Activated T-cell treated with anti-CD3 and anti-CD28 coated beads for 48 hours (primary cell): ENCODE measurements around the gene MSI2.

Source experiments
- DNase-seq: peaks from one replicate; pipeline ENCODE4 v3.0.0-alpha.2; 2020; ENCODE audit warnings: low read depth

Gene MSI2

GRCh38 chr17:57271821-57272220, 15.5 kb downstream of the MSI2 start:
- no peak for DNase-seq

GRCh38 chr17:57273490-57273889, 17.2 kb downstream of the MSI2 start:
- no peak for DNase-seq

DNA sequence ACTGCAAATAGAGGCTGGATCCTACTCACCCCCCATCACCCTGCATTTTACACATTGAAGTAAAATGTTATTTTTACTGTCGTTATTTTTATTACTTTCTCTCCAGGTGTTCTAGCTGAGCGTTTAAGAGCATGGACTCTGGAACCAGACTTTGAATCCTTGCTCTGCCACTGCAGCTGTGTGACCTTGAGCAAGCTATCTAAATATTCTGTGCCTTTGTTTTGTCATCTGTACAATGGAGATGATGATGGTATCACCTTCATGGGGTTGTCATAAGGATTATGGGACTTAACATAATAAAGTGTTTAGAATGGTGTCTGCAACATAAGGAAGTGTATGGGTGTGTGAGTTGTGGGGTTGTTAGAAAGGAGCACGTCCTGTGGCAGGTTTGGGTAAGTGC, 17.8 kb downstream of the MSI2 start:
- no peak for DNase-seq

DNA sequence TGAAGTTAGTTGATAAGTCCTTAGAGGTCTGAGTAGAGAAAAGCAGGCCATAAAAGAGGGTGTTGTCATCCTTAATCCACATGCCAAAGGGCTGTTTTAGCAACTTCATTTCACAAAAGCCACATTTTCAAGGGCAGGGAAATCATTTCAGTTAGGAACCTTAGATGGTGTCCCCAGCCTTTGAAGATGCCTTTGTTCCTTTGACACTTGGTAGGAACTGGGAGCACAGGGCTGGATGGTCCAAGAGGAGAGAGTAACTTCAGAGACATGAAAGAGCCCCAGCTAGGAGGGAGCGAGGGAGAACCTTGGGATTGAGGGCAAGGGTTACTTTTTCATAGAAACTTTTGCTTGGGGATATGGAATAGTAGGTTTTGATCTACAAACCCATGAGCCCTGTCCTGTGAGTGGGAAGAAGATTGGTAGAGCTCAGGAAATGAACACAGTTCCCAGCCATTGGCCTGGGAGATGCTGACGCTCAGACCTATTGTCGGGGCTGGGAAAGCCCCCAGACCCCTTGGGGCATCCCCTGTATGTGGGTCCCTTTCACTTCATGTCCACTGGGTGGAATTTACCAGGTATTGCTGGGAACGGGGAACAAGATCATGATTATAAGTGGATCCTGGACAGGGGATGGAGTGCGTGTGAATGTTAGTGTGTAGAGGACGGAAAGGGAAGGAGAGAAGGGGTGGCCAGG, 18.9 kb downstream of the MSI2 start:
- no peak for DNase-seq

DNA sequence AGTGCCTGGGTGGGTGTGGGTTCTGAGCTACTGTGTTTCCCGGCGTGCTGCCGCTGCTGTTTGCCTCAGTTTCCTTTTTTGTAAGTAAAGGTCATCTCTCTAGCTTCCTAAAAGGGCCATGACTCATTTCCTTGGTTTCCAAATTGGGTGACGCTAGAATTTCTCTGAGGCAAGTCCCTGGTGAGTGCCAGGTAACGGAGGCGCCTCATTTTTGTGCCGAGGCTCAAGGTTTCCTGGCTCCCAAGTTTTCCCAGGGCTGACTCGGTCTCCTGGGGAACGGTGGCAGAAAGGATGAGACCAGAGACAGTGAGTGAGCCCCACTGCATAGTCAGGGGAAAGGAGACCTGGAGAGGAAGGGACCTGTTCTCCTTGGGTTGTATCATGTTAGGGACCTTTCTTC, 20.3 kb downstream of the MSI2 start:
- no peak for DNase-seq

- no peak for DNase-seq
Measured at GRCh38 chr17:57277923-57278604, 21.7 kb downstream of the MSI2 start.

- no peak for DNase-seq
Measured at GRCh38 chr17:57278740-57279387, 22.5 kb downstream of the MSI2 start.

DNA sequence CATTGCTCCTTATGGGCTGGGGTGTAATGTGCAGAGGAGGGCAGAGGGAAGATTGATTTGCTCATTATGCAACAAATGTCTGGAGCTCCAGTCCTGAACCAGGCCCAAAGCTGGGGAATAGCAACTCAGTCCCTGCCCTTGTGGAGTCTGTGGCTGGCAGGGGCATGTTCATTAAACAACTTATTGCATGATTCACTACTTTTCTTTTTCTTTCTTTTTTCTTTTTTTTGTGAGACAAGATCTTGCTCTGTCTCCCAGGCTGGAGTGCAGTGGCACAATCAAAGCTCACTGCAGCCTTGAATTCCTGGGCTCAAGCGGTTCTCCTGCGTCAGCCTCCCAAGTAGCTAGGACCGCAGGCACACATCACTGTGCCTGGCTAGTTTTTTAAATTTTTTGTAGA, 23.1 kb downstream of the MSI2 start:
- DNase-seq: no peak

GRCh38 chr17:57281887-57282286, 25.6 kb downstream of the MSI2 start:
- DNase-seq: no peak

DNA sequence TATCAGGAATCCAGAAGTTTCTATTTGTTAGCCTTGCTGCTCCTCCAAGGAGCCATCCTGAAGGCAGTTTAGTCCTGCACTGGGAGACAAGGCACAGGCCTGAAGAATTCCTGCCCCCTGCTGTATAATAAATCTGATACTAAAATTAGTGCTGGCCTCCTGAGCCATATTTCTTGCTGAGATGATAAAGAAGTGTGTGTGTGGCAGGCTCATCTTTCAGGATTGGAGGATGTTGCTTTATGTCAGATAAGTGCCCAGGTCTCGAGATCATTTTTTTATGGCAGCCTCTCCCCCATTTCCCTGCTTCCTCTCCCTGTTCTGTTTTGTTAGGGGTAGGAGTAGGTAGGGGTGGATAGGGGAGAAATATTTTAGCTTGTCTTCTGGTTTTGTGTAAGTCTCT, 26.0 kb downstream of the MSI2 start:
- DNase-seq: no peak

- no peak for DNase-seq
Measured at GRCh38 chr17:57283203-57283971, 27.1 kb downstream of the MSI2 start.

- no peak for DNase-seq
Measured at GRCh38 chr17:57284583-57284982, 28.3 kb downstream of the MSI2 start.

- peak; percentile 31 for DNase-seq
Measured at GRCh38 chr17:57284984-57285646, 28.8 kb downstream of the MSI2 start.

DNA sequence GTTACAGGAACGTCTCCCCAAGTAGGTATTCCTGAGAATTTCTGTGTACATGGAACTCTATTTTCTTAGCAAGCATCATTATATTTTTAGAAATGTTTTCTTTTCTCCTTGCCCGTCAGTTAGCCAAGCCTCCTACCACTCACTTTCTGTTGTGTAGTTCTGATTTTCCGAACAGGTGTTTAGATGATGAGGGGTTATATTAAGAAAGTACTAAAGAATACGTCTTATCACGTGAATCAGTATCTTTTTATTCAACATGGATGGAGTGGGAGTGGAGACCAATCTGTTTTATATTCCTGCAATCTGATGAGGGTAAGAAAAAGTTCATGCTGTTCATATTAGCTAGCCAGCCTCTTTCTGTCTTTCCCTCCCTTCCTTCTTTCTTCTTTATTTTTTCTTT, 29.4 kb downstream of the MSI2 start:
- no peak for DNase-seq

GRCh38 chr17:57286399-57287105, 30.2 kb downstream of the MSI2 start:
- no peak for DNase-seq

- DNase-seq: no peak
Measured at GRCh38 chr17:57288040-57288772, 31.9 kb downstream of the MSI2 start.

- no peak for DNase-seq
Measured at GRCh38 chr17:57288773-57289121, 32.4 kb downstream of the MSI2 start.

DNA sequence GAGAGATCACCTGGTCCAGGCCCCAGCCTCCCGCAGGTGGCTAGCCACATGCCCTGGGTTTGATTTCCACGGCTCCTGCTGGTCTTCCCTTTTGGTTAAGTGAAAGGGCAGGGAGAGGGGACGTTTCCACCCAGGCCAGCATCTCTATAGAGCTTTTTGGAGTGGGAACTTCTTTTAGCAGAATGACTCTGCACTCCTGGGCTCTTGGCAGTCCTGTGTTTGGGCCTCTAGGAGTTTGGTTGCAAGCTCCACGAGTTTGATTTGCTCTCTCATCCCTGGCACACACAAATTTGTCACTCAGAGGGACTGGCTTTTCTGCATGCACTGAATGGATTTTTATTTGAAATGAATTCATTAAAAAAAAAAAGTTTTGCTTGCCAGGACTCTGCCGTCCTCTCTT, 32.8 kb downstream of the MSI2 start:
- no peak for DNase-seq

- DNase-seq: no peak
Measured at GRCh38 chr17:57289613-57290012, 33.3 kb downstream of the MSI2 start.

GRCh38 chr17:57290981-57291380, 34.7 kb downstream of the MSI2 start:
- DNase-seq: no peak

DNA sequence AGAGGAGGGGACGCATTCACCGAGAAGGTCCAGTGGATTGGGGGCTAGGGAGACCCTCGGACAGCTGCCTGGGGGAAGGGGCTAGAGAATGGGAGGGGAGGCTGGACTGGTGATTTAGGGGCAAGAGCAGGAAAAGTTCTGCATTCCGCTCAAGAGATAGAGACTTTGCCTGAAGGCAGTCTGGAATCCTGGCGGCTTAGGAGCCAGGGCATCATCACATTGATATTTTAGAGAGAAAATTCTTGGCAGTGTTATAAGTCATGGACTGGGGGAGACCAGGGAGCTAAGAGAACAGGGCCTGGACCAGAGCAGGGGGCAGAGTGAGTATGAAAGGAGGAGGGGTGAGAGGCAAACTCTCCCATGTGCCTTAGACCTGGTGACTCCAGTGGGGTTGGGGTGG, 35.8 kb downstream of the MSI2 start:
- DNase-seq: no peak
